Stomach (tissue), 4 donors: Measurements from ENCODE around the gene TNMD.

Experiments
- CTCF ChIP-seq, 7 experiments: fragments of 450-650 bp in 4 of 7; fragments of 200-600 bp in 3 of 7; sonication (generic) in 3 of 7; IDR thresholded peaks; one replicate each; pipeline ENCODE4 v1.5.1; 2016 to 2019; ENCODE audit warnings: antibody characterized with exemption in 7 of 7, control low read depth in 2 of 7, mild to moderate bottlenecking in 1 of 7
- EP300 ChIP-seq: sonication (generic); formaldehyde crosslinking; IDR thresholded peaks from one replicate; pipeline ENCODE4 v1.6.1; 2017; ENCODE audit warnings: antibody characterized with exemption
- POLR2A ChIP-seq, 4 donors: fragments of 450-650 bp; IDR thresholded peaks; one replicate each; pipeline ENCODE4 v1.6.1; 2016; ENCODE audit warnings: antibody characterized with exemption in 4 of 4, control low read depth in 2 of 4, mild to moderate bottlenecking in 1 of 4, moderate library complexity in 1 of 4
- POLR2AphosphoS5 ChIP-seq, 3 donors: sonication (generic); formaldehyde crosslinking; IDR thresholded peaks; one replicate each; pipeline ENCODE4 v1.6.1; 2016; ENCODE audit warnings: antibody characterized with exemption in 3 of 3

GRCh38 chrX:100643212-100643611, 58.5 kb downstream of the TNMD start:
- TF ChIP-seq CTCF (IDR thresholded peaks at IDR 0.05): no peak
- TF ChIP-seq POLR2A (IDR thresholded peaks at IDR 0.05): no peak
- no peak for TF ChIP-seq POLR2AphosphoS5 (IDR thresholded peaks at IDR 0.05)
- TF ChIP-seq EP300: no peak
